Posterior cingulate gyrus (tissue), 11 donors: ENCODE data around the gene ESPN.
"Not testable (repeated sequence)": the region's sequence is repeated elsewhere in the genome, so short reads cannot be mapped to it uniquely, and the experiment has no call there.

ENCODE experiments used
- DNase-seq, 10 donors: peaks; one replicate each; pipeline versions ENCODE4 v3.0.0 to v3.0.0-alpha.2; 2020 to 2021; ENCODE audit warnings: mixed read lengths in 3 of 10
- intact Hi-C: fragments of 100-400 bp; cut with DNase I; formaldehyde crosslinking; loops from one replicate; pipeline ENCODE4 v1.15.1; 2023

ESPN gene

DNA sequence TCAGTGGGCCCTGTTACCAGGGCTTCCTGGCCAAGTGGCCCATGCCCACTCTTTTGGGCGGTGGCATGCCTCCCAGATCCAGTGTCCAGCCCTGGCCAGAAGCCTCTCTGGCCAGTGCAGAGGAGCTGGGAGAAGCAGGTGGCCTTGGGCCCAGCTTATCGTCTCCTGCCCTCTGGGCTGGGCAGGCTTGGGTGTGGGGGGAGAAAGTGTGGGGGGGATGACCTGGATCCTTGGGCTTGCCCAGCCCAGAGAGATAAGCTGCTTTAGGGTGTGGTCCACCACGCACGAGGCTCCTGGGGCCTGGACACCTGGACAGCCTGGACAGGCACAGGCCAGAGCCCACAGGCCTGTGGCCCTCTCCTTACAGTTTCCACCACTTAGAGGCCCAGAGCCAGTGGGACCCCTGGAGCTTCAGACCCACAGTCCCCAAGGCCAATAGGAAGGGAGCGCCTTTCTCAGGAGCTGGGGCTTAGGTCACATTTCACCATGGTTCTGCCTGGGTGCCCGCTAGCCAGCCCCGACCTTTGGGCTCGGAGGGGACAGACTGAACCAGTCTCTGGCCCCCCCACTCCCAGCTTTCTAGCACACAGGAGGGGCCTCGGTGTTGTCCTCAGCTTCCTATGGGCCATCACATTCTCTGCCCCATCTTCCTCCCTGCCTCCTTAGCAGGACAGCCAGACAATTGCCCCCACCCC lies 1.8 kb downstream of the ESPN start:
- DNase-seq = no peak
- intact Hi-C loops = no loop called here

DNA sequence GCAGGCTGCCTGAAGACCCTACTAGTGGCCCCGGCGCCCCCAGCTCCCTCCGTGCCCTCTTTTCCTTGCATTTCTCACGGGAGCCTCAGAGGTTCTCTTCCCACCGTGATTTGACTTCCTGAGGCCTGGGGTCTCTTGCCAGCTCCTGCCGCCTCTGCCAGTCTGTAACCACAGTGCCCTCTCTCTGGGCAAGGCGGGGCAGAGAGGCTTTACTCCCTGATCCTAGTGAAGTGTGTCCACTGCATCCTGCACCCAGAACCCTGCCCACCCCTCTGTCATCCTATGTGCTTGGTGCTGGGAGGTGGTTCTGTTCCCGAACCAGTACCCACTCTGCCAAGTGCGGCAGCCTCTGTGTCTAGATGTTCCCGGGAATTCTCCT lies 2.4 kb downstream of the ESPN start:
- no peak for DNase-seq
- intact Hi-C loops = no loop called here

DNA sequence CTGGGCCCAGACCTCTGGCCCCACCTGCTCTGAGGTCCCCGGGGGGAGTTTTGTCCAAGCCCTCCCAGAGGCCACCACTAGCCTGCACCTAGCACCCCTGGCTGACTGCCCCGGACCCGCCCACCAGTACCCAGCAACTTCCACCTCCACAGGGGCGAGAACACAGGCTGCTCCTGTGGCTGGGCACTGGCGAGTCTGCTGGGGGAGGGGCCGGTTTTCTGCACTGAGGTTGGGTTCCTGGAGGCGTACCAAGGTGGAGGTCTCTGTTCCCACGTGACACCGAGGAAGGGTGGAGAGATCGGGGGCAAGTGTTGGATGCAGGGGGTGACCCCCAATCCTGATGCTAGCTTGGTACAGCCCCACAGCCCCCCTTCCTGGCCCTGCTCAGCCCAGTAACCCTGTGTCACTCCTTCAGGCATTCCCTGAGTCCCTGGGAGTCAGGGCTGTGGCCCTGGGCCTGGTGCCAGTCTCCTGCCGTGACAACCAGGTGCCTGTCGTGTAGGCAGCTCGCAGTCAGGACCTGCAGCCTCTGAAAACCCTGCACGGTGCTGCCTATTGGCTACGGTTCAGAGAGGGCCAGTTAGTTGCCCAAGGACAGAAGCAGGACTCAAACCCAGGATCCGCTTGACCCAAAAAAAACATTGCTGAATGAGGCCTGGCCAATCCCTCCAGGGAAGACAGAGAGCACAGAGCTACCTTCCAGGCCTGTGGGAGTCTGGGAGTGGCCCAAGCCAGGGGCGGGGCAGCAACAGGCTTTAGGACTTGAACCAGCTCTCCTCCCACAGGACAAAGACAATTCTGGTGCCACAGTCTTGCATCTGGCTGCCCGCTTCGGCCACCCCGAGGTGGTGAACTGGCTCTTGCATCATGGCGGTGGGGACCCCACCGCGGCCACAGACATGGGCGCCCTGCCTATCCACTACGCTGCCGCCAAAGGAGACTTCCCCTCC lies 3.1 kb downstream of the ESPN start:
- DNase-seq = no peak
- intact Hi-C loops = no loop called here

DNA sequence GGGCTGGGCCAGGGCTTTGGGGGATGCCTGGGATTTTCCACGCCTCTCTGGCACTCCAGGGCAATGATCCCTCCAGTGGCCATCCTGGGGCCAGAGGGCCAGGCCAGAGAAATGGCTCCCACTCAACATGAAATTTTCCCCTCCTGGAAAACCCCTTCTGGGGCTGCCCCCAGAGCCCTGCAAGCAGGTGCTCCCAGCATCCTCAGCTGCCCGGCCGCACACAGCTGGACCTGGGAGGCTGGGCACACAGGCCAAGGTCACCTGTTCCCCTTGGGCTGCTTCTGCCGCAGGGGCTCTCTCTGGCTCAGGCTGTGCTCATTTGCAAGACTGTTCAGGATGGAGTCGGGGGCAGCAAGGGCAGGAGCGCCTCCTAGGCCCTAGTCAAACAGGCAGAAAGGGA lies 3.9 kb downstream of the ESPN start:
- DNase-seq, intact Hi-C loops: not testable (repeated sequence)

DNA sequence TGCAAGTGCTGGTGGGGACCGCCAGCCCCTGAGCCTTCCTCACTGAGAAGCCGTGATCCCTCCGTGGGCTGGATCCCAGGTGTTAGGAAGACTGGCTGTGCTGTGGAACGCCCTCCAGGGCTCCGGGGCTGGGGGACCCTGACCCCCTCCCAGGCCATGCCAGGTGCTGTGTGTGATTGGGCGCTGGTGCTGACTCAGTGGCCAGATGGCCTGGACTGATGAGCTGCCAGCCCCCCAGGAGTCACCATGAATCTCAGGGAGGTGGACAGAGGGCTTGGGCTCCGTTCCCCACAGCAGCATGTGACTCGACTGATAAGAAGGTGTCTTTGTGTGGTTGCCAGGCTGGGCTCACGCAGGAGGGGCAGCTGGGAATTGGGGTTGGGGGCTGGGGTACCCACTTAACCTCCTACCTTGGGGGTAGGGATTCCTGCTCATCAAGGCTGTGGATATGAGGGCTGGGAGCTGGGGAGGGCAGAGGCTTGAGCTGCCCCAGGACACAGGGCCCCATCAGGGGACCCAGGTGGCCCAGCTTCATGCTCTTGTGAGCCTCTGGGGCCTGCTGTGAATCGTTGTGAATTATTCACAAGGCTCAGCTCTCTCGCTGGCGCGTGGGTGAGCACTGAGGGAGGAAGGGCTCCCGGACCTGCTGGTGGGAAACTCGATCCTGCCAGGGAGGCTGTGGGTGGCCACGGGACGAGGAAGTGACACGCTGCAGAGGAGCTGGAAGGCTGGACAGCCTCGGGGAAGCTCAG lies 5.3 kb downstream of the ESPN start:
- peak in 8 of 10 donors; percentile 40 to 95 (median 72) for DNase-seq

DNA sequence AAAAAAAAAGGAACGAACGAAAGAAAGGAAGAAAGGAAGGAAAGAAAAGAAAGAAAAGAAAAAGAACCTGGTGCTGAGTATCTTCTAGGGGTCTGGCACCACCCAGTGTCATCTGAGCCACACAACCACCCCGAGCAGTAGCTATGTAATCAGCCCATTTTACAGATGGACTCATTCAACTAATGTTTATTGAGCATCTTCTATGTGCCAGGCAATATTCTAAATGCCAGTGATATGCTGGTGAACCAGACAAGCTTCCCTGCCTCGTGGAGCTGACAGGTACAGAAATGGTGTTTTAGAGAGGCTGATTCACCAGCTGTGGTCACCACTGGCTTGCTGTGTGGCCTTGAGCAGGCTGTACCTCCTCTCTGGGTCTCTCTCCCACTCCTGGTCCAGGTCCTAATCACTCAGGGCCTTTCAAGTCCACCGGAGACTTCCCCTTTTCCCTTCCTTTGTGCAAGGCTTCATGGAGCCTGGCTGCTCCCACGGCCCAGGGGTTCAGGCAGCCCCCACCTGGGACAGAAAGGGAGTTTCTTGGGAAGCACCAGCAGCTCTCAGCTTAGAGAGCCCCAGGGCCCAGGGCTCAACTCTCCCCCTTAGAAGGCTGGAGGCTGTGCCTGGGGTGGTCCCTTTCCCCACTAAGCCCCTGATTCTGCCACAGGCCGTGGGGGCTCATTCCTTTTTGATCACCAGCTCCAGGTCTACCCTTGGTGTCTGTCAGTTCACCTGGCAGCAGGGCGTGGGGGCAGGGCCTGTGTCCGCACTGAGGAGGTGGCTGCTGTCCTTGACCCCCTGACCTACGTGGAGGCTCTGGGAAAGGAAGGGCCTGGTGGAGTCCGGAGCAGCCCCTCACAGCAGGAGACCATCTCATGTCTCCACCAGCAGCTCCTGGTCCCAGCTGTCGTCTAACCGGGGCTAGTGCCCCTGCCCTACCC lies 7.3 kb downstream of the ESPN start:
- DNase-seq = not testable (repeated sequence)

More for the DNA sequence above, 5.3 kb downstream of the ESPN start:
- intact Hi-C loops = loop anchor here (10.0 kb wide), 1 partner anchor 185 kb away; the partner anchor contains the start of gene HES3

DNA sequence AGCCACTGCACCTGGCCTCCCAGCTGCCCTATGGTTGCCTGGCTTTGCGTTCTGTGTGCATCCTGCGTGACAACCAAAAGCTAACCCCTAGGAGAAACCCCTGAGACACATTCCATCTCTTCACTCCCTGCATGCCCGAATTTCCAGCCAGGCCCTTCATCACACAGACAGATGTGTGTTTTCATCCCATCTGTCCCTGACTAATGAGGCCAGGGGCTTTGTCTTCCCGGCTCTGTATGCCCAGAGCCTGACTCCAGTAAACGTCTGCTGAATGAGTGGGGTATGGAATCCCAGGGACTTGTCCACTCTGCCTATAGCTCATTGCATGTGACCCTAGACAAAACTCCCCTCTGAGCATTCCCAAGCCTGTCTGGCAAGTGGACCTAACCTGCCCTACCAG lies 9.6 kb downstream of the ESPN start:
- intact Hi-C loops = loop anchor here (10.0 kb wide), 1 partner anchor 189 kb away; the partner anchor contains the start of gene HES3
- no peak for DNase-seq

More for the DNA sequence above, 7.3 kb downstream of the ESPN start:
- intact Hi-C loops = loop anchor here (10.0 kb wide), 1 partner anchor 187 kb away; the partner anchor contains the start of gene HES3

DNA sequence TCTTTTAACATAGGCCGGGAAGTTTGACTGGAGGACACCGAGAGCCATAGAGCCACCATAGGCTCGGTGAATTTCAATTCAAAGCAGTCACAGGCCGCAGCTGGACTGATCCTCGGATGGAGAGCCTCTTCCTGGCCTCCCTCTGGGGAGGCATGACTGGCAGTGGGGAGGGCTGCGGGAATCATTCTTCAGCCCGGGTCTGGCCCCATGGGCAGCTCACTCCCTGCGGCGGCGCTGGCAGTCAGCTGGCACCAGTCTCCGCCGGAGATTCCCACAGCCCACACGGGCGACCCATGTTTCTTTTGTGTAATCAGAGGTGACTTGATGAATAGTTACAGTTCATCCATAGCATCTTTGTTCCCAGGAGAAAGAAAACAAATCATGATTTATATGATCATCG lies 10.6 kb downstream of the ESPN start:
- intact Hi-C loops = loop anchor here (10.0 kb wide), 1 partner anchor 190 kb away; the partner anchor contains the start of gene HES3
- DNase-seq = no peak

DNA sequence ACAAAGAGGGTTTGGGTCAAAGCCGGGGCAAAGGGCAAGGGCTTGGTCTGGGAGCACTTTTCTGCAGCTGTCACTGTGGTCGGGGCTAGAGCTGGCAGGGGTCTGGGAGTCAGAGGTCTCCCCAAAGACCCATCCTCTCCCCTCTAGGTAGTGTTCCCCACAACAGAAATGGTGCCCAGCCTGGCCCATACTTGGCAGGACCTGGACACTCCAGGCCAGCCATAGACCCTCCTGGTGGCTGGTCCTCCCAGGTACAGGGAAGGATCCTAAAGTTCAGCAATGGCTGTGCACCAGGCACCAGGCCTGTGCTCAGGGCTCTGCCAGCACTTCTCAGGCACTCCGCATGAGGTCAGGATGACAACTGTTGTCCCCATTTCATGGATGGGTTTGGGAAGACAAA lies 11.0 kb downstream of the ESPN start:
- intact Hi-C loops = loop anchor here (10.0 kb wide), 1 partner anchor 191 kb away; the partner anchor contains the start of gene HES3
- no peak for DNase-seq

DNA sequence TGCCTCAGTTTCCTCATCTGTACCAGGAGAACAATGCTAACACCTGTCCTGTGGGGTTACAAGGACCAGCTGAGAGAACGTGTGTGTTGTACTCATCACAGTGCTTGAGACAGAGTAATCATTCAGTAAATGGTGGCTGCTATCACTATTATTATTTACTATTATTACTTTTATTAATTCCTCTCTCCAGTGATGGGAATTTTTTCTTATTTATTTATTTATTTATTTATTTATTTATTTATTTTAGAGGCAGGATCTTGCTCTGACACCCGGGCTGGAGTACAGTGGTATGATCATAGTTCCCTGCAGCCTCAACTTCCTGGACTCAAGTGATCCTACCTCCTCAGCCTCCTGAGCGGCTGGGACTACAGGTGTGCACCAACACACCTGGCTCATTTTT lies 11.7 kb downstream of the ESPN start:
- not testable (repeated sequence) for DNase-seq
- intact Hi-C loops = loop anchor here (10.0 kb wide), 1 partner anchor 191 kb away; the partner anchor contains the start of gene HES3

DNA sequence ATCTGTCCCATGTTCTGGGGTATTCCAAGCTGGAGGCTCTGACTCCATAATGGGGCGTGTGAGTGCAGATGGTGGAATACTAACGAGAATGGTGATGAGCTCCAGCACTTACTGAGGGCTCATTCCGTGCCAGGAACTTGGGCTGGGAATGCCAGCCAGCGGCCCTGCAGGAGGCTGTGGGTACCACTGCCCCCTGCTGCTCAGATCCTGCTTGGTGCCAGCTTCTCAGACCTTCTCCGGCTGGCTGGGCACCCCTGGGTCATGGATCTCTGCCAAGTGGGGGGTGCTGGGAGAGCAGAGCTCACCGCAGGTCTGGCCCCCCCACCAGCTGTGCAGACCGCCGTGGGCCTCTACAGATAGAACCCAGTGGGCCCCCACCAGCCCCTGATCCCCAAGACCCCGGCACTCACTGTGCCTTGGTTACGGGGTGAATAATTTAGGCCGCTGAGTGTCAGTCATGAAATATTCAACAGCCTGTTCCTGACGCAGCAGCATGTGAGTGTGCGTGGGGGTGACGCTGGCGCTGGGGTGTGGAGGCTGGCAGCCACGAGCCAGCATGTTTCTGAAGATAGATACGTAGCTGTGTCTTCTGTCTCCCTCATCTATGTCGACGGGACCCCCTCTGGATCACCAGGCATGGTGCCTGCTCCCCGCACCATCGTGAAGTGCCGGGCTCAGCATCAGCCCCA lies 12.6 kb downstream of the ESPN start:
- DNase-seq = peak; percentile 32 to 95 (median 54)
- intact Hi-C loops = loop anchor here (10.0 kb wide), 1 partner anchor 192 kb away; the partner anchor contains the start of gene HES3

DNA sequence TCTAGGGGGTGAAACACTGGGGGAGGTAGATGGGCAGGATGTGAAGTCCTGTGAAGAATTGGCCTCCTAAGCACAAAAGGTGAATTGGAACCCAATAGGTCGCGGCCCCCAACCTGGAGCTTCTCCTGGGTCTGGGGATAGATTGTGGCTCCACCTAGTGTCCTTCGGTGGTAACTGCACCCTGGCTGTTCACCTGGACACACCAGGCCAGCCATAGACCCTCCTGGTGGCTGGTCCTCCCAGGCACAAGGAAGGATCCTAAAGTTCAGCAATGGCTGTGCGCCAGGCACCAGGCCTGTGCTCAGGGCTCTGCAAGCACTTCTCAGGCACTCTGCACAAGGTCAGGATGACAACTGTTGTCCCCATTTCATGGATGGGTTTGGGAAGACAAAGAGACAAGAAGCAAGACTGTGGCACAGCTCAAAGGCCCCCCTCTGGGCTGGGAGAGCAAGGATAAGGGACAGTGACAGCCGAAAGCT lies 13.5 kb downstream of the ESPN start:
- DNase-seq = peak in 8 of 10 donors; percentile 27 to 93 (median 62)
- intact Hi-C loops = loop anchor here (10.0 kb wide), 1 partner anchor 193 kb away; the partner anchor contains the start of gene HES3

DNA sequence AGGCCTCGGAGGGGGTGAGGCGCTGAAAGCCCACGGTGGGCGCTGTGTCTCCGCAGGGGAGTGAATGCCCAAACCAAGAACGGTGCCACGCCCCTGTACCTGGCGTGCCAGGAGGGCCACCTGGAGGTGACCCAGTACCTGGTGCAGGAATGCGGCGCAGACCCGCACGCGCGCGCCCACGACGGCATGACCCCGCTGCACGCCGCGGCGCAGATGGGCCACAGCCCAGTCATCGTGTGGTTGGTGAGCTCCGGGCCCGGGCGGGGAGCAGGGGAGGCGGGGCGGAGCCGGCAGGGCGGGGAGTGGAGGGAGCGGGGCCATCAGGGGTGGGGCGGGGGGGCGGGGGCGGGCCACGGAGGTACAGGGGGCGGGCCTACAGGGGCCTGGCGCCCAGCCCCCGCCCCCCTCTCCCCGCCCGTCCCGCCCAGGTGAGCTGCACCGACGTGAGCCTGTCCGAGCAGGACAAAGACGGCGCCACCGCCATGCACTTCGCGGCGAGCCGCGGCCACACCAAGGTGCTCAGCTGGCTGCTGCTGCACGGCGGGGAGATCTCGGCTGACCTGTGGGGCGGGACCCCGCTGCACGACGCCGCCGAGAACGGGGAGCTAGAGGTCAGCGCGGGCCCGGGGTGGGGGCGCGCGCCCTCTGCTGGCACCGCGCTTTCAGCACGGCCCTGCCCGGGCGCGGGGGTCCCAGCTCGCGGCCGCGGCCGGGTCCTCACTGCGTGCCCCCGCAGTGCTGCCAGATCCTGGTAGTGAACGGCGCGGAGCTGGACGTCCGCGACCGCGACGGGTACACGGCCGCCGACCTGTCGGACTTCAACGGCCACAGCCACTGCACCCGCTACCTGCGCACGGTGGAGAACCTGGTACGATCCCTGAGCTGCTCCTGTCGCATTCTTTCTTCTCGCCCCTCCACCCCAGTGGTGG lies 15.9 kb downstream of the ESPN start:
- no peak for DNase-seq
- intact Hi-C loops = no loop called here

DNA sequence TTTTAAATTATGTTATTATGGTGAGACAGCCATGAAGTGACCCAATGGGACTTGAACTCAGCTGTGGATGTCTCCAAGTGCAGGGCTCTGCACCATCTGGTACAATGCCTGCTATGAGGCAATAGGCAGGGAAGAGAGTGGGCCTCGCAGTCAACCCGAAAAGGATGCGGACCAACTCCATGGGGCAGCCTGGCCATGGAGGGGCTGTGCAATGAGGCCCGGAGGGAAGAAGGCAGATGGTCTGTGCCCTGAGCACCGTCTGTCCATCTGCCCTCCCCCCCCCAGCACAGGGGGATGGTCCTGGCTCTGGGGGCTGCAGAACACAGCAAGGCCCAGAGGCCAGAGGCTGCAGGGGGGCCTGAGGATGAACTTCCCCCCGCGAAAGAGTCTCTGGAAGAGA lies 17.0 kb downstream of the ESPN start:
- intact Hi-C loops = no loop called here

DNA sequence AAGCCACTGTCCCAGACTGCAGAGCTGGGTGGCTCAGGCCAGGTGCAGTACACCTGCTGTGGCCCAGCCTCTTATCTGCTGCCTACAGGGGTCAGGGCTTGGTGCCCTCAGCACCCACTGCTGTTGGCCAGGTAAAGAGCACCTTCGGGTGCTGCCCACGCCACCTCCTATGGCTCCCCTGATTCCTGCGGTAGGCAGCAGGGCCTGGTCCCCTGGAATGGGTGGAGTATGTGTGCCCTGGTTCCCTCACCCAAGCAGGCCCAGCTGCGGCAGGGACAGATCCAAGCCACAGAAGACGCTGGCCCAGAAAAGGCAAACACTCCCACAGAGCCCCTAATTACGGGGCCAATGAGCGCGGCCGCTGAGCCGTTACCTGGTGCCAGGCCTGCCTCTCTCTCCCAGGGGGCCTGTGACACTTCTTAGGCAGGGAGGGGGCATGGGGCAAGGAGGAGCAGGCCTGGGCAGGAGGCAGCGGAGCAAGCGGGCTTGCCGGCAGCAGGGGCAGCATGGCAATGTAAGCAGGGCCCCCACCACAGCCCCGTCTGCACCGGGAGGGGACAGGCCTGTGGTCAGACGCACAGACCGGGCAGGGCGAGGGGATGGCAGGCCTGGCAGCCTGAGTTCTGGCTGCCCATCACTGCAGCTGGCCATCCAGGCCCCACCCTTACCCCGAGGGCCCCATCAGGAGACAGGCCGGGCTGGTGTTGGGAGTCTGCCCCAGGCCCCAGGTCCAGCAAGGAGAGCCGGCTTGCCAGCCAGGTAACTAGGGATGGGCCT lies 19.0 kb downstream of the ESPN start:
- DNase-seq = no peak
- intact Hi-C loops = no loop called here

More for the DNA sequence above, 17.0 kb downstream of the ESPN start:
- no peak for DNase-seq

DNA sequence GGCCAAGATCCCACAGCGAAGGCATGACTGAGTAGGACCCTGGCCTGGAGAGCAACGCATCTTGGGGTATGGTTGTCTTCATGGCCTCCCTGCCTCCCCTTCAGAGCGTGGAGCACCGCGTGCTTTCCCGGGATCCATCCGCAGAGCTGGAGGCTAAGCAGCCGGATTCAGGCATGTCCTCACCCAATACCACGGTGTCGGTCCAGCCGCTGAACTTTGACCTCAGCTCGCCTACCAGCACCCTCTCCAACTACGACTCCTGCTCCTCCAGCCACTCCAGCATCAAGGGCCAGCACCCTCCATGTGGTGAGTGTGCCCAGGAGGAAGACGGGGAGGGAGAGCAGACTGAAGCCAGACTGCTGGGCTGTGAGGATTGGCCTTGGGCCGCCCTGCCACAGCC lies 19.8 kb downstream of the ESPN start:
- intact Hi-C loops = no loop called here
- no peak for DNase-seq
